Vagina (tissue), 2 donors: ENCODE results near the gene HTR1B. TPM values are rescaled to one million over a fixed set of nuclear protein-coding genes. Genes with fewer than 3 reads are reported as not detected.

Experiments used
- DNase-seq, 2 donors: peaks; one replicate each; pipeline ENCODE4 v3.0.0-alpha.2; 2017; ENCODE audit errors: extremely low spot score in 2 of 2
- H3K27ac ChIP-seq: fragments of 200-600 bp; sonication (generic); one replicate; pipeline ENCODE4 v1.5.1; 2019
- H3K27me3 ChIP-seq: fragments of 200-600 bp; sonication (generic); one replicate; pipeline ENCODE4 v1.5.1; 2019
- H3K36me3 ChIP-seq, 2 donors: fragments of 200-600 bp; sonication (generic); one replicate each; pipeline ENCODE4 v1.5.1; 2017 to 2019
- H3K4me1 ChIP-seq: fragments of 200-600 bp; sonication (generic); one replicate; pipeline ENCODE4 v1.5.1; 2019
- H3K4me3 ChIP-seq, 2 donors: fragments of 200-600 bp; sonication (generic); 1 replicate in 1 of 2; 2 replicates in 1 of 2; pipeline ENCODE4 v1.5.1; 2016 to 2019
- H3K9me3 ChIP-seq: fragments of 200-600 bp; sonication (generic); one replicate; pipeline ENCODE4 v1.5.1; 2019
- POLR2A ChIP-seq, 2 donors: fragments of 450-650 bp; IDR thresholded peaks; one replicate each; pipeline ENCODE4 v1.6.1; 2017; ENCODE audit warnings: antibody characterized with exemption in 2 of 2, mild to moderate bottlenecking in 2 of 2, moderate library complexity in 2 of 2
- POLR2AphosphoS5 ChIP-seq, 2 donors: sonication (generic); formaldehyde crosslinking; IDR thresholded peaks; one replicate each; pipeline ENCODE4 v1.9.0; 2017; ENCODE audit warnings: antibody characterized with exemption in 2 of 2, mild to moderate bottlenecking in 2 of 2, low read depth in 1 of 2; ENCODE audit not compliant: insufficient read depth in 1 of 2
- intact Hi-C: fragments of 100-400 bp; cut with DNase I; formaldehyde crosslinking; loops from one replicate; pipeline ENCODE4 v1.15.1; 2023
- total RNA-seq: library from RNA; depleted of rRNA; stranded (reverse); fragments of >200 nt; gene quantifications from one replicate; pipeline ENCODE4 v1.2.3, GENCODE V29; 2016
- TF ChIP-seq, protein P1 (sequence below), 3 experiments: fragments of 450-650 bp in 2 of 3; fragments of 200-600 bp in 1 of 3; sonication (generic) in 1 of 3; IDR thresholded peaks; one replicate each; pipeline ENCODE4 v1.5.1; 2017 to 2019; ENCODE audit warnings: antibody characterized with exemption in 3 of 3, mild to moderate bottlenecking in 2 of 3, moderate library complexity in 2 of 3

HTR1B gene
- total RNA-seq, 1 donor from 2014 or later, result not detected

GRCh38 chr6:77463861-77464494 is 687 bp upstream of the HTR1B start:
- DNase-seq, result no peak
- no peaks in the 10 kb centered on the region for H3K36me3 ChIP-seq
- no peak overlapping the region for H3K27ac ChIP-seq
- TF ChIP-seq POLR2A (IDR thresholded peaks at IDR 0.05) (no peak), POLR2AphosphoS5 (IDR thresholded peaks at IDR 0.05; ENCODE audit: insufficient read depth in 1 of 2, low read depth in 1 of 2) (no peak)
- TF ChIP-seq, protein P1, sequence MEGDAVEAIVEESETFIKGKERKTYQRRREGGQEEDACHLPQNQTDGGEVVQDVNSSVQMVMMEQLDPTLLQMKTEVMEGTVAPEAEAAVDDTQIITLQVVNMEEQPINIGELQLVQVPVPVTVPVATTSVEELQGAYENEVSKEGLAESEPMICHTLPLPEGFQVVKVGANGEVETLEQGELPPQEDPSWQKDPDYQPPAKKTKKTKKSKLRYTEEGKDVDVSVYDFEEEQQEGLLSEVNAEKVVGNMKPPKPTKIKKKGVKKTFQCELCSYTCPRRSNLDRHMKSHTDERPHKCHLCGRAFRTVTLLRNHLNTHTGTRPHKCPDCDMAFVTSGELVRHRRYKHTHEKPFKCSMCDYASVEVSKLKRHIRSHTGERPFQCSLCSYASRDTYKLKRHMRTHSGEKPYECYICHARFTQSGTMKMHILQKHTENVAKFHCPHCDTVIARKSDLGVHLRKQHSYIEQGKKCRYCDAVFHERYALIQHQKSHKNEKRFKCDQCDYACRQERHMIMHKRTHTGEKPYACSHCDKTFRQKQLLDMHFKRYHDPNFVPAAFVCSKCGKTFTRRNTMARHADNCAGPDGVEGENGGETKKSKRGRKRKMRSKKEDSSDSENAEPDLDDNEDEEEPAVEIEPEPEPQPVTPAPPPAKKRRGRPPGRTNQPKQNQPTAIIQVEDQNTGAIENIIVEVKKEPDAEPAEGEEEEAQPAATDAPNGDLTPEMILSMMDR (IDR thresholded peaks at IDR 0.05), result no peak
- no peaks in the 10 kb centered on the region for H3K9me3 ChIP-seq
- intact Hi-C loops, result no loop called here
- H3K4me1 ChIP-seq, result peaks cover 6% of the 10 kb centered on the region
- no peaks in the 10 kb centered on the region for H3K27me3 ChIP-seq
- peak overlapping the region; percentile 35 to 43 for H3K4me3 ChIP-seq

GRCh38 chr6:77462359-77463307 is 658 bp downstream of the HTR1B start:
- H3K27me3 ChIP-seq, result no peaks in the 10 kb centered on the region
- DNase-seq, result no peak
- peak overlapping the region; percentile 35 to 43 for H3K4me3 ChIP-seq
- H3K27ac ChIP-seq, result no peak overlapping the region
- TF ChIP-seq POLR2A (IDR thresholded peaks at IDR 0.05) (no peak), POLR2AphosphoS5 (IDR thresholded peaks at IDR 0.05; ENCODE audit: insufficient read depth in 1 of 2, low read depth in 1 of 2) (no peak)
- TF ChIP-seq, protein P1 (IDR thresholded peaks at IDR 0.05), result no peak
- intact Hi-C loops, result no loop called here
- H3K36me3 ChIP-seq, result no peaks in the 10 kb centered on the region
- no peaks in the 10 kb centered on the region for H3K9me3 ChIP-seq
- H3K4me1 ChIP-seq, result peaks cover 6% of the 10 kb centered on the region

DNA sequence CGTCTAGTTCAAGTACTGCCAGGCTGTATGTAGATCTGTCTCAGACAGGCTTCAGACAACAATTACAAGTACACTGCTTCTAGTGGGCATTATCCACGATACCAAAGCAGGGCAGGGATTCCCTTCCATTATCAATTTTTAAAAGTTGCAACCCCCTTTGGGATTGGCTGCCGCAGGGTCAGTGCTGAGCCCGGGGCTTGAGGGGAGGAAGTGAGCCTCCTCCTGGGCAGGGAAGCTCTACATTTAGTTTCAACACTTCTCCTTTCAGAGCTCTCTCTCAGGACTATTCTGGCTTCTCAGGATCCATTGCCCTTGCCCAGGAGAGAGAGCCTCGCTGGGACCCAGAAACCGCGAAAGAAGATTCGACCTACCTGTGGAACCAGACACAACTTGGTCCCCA is 1.5 kb downstream of the HTR1B start:
- Histone ChIP-seq H3K27me3 (no peaks in the 10 kb centered on the region), H3K27ac (no peak overlapping the region), H3K4me1 (peaks cover 6% of the 10 kb centered on the region), H3K9me3 (no peaks in the 10 kb centered on the region), H3K36me3 (no peaks in the 10 kb centered on the region), H3K4me3 (peak overlapping the region in 1 of 2 donors; percentile 1)
- no peak for DNase-seq
- TF ChIP-seq, protein P1 (IDR thresholded peaks at IDR 0.05), result no peak
- no peak for TF ChIP-seq POLR2AphosphoS5 (IDR thresholded peaks at IDR 0.05; ENCODE audit: insufficient read depth in 1 of 2, low read depth in 1 of 2)
- no peak for TF ChIP-seq POLR2A (IDR thresholded peaks at IDR 0.05)
- intact Hi-C loops, result no loop called here

GRCh38 chr6:77458421-77458820 is 4.9 kb downstream of the HTR1B start:
- Histone ChIP-seq H3K27ac (no peak overlapping the region), H3K4me1 (no peaks in the 10 kb centered on the region), H3K36me3 (no peaks in the 10 kb centered on the region), H3K4me3 (no peak overlapping the region), H3K9me3 (no peaks in the 10 kb centered on the region), H3K27me3 (no peaks in the 10 kb centered on the region)
- TF ChIP-seq POLR2AphosphoS5 (IDR thresholded peaks at IDR 0.05; ENCODE audit: insufficient read depth in 1 of 2, low read depth in 1 of 2) (no peak), POLR2A (IDR thresholded peaks at IDR 0.05) (no peak)
- TF ChIP-seq, protein P1 (IDR thresholded peaks at IDR 0.05), result no peak
- DNase-seq, result no peak
- intact Hi-C loops, result no loop called here
